HUDEP-2 (cell line): ENCODE measurements around the gene WDR5.

ENCODE experiments used
- DNase-seq, 76 experiments: peaks; one replicate each; lab custom pipeline; 2025; ENCODE audit not compliant: unreplicated experiment in 76 of 76; lab: John Stamatoyannopoulos, UW

Gene WDR5

GRCh38 chr9:134131471-134132207 is 4.2 kb upstream of the WDR5 start:
- DNase-seq = no peak

GRCh38 chr9:134132208-134132870 is 3.5 kb upstream of the WDR5 start:
- DNase-seq = no peak

GRCh38 chr9:134134949-134135342 is 936 bp upstream of the WDR5 start:
- peak in 7 of 76 experiments; percentile 2 to 52 (median 26) for DNase-seq

GRCh38 chr9:134136118-134136995 is 475 bp downstream of the WDR5 start:
- peak in 11 of 76 experiments; percentile 1 to 40 (median 20) for DNase-seq

- peak in 2 of 76 experiments; percentile 4 to 8 for DNase-seq
Measured at GRCh38 chr9:134136996-134137299, 1.1 kb downstream of the WDR5 start.

GRCh38 chr9:134138292-134138691 is 2.4 kb downstream of the WDR5 start:
- DNase-seq = no peak

- no peak for DNase-seq
Measured at GRCh38 chr9:134139081-134139480, 3.2 kb downstream of the WDR5 start.

- DNase-seq = no peak
Measured at GRCh38 chr9:134141906-134142305, 6.0 kb downstream of the WDR5 start.

- no peak for DNase-seq
Measured at GRCh38 chr9:134144801-134145200, 8.9 kb downstream of the WDR5 start.

GRCh38 chr9:134145262-134145661 is 9.4 kb downstream of the WDR5 start:
- no peak for DNase-seq

- no peak for DNase-seq
Measured at GRCh38 chr9:134146774-134147493, 11.1 kb downstream of the WDR5 start.

GRCh38 chr9:134149380-134149779 is 13.5 kb downstream of the WDR5 start:
- DNase-seq = no peak

GRCh38 chr9:134150557-134151214 is 14.8 kb downstream of the WDR5 start:
- DNase-seq = no peak

- no peak for DNase-seq
Measured at GRCh38 chr9:134152022-134152448, 16.2 kb downstream of the WDR5 start.

GRCh38 chr9:134152488-134152887 is 16.6 kb downstream of the WDR5 start:
- no peak for DNase-seq

- DNase-seq = no peak
Measured at GRCh38 chr9:134153450-134153849, 17.6 kb downstream of the WDR5 start.

- DNase-seq = no peak
Measured at GRCh38 chr9:134154262-134154701, 18.4 kb downstream of the WDR5 start.

GRCh38 chr9:134155812-134156377 is 20.0 kb downstream of the WDR5 start:
- DNase-seq = no peak

- no peak for DNase-seq
Measured at GRCh38 chr9:134156564-134157377, 20.9 kb downstream of the WDR5 start.
